GM23248 (cell line): Measurements from ENCODE around the gene AFF3.

ENCODE experiments used
- EZH2 ChIP-seq: fragments of 200-600 bp; sonication (generic); IDR thresholded peaks from 2 replicates; pipeline ENCODE4 v1.6.1; 2018; ENCODE audit warnings: antibody characterized with exemption, mild to moderate bottlenecking; ENCODE audit not compliant: insufficient read depth, poor library complexity, severe bottlenecking
- EZH2phosphoT487 ChIP-seq: fragments of 200-600 bp; sonication (generic); IDR thresholded peaks from 2 replicates; pipeline ENCODE4 v1.6.1; 2018; ENCODE audit warnings: antibody characterized with exemption, moderate library complexity, mild to moderate bottlenecking, low read depth; ENCODE audit not compliant: insufficient read depth

DNA sequence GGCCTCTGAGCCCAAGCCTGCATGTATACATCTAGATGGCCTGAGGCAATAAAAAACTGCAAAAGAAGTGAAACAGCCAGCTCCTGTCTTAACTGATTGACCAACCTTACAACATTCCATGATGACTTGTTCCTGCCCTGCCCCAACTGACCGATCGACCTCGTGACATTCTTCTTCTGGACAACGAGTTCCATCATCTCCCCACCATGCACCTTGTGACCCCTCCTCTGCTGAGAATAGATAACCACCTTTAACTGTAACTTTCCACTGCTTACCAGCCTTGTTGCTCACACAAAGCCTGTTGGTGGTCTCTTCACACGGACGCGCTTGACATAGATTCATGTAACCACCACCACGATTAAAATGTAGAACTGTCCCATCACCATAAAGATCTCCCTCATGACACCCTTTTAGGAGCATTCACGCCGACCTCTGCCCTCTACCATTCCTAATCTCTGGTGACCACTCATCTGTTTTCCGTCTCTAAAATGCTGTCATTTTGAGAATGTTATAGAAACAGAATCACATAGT is 532.5 kb downstream of the AFF3 start:
- no peak for TF ChIP-seq EZH2phosphoT487
- TF ChIP-seq EZH2 = no peak
